Amniotic epithelial cell (primary cell): ENCODE data around the gene OVCA2.
A peak's percentile ranks its signal among the peaks of the same experiment; 100 is the strongest.

Source experiments
- DNase-seq: peaks from one replicate; pipeline ENCODE4 v3.0.0-alpha.2; 2010; ENCODE audit warnings: low read depth

Gene OVCA2

DNA sequence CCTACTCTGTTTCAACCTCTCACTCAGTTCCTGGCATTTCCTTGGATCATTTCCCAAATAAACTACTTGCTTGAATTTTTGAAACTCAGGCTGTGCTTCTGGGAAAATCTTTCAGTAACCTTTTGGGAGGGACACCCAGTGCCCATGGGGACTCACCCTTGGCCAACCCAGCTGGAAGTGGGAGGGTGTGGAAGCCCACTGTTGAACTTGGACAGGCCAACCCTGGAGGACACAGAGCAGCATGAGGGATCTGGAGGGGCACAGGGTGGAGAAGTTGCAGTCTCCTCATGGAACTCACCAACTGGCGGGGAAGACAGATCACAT lies 27.9 kb upstream of the OVCA2 start:
- DNase-seq = no peak

DNA sequence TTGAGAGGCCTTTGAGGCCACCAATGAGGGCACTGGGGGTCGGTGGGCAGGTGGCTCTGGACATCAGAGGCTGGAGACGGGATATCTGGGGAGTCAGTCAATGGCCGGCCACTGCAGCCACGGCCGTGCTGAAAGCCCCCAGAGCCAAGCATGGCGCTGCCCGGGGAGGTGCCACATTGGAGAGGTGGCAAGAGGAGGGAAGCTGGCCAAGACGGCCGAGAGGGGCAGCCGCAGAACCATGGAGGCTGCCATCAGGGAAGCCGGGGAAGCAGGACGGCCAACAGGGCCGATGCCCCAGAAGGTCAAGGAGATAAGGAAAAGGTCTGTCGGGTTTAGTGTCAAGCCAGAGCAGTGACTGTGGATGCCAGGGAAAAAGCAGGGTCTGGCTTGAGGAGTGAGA lies 26.5 kb upstream of the OVCA2 start:
- no peak for DNase-seq

DNA sequence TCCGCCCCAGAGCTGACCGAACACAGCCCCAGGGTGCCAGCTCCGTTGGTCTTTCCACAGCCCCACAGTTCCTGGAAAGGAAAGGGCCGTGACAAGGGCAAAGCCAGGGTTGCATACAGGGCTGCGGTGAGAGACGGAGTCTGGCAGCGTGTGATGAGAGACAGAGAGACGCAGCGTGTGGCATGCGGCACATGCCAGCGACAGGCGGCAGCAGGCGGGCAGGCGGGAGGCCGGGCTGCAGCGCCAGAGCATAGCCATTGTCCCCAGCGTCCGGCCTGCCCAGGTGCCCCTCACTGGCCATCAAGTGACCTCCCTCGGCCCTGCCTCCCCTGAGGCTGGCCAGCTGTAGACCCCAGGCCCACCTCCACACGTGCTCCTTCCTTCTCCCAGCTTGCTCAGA lies 25.3 kb upstream of the OVCA2 start:
- no peak for DNase-seq

DNA sequence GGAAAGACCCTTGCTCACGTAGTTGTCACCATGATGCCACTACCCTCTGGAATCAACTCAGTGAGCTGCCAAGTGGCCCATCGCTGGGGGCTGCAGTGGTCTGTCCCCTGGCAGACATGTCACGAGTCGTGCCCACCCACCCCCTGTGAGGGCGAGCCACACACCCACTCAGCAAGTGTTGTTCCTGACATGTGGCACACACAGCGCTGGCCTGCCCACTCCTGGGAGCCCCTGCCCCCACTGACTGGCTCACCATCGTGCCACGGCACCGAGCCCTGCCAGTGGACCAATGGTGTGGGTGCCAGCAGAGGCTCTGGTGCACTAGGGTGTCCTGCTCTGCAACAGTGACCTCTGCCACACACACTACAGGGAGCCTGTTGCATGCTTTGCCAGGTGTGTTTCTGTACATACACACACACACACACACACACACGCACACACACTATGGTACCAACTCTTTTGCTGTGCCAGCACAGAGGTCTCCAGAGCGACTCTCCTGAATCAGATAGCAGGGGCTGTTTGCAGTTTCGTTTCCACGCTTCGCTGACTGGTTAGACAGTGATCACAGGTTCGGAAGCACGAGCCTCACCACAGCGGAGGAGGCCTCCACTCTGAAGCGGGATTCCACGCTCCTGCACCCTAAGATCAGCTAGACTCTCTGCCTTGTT lies 24.4 kb upstream of the OVCA2 start:
- DNase-seq = no peak

DNA sequence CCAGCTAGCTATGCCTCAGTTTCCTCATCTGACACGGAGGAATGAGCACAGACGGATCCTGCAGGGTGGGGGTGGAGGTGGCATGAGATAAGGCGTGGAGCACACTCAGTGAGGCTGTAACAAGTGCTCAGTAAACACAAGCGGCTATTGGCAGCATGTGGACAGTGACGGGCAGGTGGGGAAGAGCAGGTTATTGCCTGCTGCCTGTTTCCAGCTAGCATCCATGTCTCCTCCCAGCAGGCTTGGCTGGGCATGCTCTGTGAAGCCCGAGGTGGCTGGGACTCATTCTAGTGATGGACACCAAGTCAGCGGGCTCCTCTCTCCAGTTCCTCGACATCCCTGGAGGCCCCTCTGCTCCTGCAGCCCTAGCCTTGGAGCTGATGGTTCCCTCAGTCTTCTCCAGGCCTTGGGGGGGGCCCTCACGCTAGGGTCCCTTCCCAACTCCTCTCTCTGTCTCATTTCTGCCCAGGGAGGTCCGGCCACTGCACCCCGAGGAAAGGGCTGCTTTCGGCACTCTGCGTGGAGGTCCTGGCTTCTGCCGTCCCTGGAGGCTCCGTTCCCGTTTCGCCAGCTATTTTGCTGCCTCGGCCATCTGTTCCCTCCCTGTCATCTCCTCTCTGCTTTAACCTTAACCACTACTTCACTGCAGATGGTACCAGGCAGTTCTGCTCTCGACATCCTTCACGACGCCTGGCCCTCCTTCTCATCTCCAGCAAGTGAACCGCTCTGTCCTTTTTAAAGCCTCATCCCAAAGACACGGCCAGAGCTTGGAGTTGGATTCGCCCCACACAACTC lies 22.9 kb upstream of the OVCA2 start:
- DNase-seq = no peak

DNA sequence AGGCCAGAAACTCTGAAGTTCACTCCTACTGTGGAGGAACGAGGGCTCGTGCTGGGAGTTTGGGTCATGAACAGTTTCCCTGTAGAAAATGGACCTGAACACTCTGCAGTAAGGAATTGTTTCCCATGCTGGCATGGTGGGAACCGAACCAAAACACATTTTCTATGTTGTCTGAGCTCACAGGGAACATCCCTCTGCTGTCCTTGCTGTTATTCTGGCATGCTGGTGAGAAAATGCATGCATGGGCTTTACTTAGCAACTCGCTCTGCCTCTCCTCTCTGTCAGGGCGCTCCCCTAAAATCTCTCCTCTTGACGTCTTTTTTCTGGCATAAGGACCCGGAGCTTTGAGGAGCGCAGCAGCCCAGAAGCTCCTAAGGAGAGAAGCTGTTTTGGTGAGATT lies 22.1 kb upstream of the OVCA2 start:
- DNase-seq = no peak

DNA sequence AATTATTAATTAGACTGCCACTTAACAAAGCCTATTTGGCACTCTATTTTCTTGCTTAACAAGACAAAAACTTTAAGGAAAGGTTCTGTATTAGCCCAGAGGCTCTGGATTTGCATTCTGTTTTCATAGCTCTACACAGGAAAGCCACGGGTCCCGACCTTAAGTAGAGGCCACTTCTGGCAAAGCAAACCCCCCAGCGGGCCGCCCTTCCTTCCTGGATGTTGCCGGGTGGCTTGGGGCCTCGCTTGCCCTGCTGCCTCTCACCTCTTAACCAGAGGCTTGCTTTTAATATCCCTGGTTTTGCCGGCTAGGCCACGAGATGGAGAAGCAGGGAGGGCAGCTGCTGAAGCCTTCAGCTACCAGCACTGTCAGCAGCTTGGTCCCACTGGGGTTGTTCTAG lies 21.1 kb upstream of the OVCA2 start:
- DNase-seq = no peak

DNA sequence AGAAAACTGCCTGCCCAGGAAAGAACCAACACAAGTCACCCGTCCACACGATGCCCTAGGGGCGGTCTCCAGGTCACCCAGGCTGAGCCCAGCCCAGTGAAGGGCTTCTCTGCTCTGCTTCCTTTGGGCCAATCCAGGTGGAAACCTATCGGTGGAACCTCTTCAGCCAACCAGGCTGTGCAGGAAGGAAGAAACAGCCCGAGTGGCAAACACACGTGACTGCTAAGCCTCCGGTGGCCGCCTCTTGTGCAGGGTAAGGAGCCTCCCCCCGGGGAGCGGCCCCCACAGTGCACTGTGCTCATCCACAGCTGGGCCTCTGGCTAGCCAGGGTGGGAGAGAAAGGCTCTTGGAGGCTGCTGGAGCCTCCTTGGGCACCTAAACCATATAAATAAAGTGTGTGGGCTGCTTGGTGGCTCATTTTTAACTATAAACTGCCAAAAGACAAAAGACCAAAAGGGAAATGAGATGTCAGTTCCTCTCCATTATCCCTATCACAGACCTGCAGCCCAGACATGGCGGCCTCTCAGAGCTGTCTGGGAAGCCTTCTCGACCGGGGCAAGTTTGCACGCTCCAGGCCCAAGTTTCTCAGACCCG lies 19.1 kb upstream of the OVCA2 start:
- DNase-seq = no peak

DNA sequence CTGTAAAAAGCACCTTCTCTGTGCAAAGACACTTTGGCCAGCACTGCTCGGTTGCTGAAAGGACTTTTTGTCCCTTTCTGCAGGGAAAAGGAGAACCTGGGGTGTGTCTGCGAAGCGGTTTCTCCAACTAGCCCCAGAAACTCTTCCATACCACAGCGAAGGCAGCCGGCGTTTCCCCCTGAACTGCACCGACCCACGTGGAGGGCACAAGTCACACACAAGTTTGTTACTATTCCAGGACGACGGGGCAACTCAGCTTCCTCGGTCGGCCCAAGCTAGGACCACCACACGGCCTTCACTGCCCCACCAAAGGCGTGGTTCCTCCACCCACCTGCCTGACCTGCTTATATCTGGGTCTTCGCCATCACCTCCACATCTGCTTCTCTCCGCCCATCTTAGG lies 18.6 kb upstream of the OVCA2 start:
- no peak for DNase-seq

DNA sequence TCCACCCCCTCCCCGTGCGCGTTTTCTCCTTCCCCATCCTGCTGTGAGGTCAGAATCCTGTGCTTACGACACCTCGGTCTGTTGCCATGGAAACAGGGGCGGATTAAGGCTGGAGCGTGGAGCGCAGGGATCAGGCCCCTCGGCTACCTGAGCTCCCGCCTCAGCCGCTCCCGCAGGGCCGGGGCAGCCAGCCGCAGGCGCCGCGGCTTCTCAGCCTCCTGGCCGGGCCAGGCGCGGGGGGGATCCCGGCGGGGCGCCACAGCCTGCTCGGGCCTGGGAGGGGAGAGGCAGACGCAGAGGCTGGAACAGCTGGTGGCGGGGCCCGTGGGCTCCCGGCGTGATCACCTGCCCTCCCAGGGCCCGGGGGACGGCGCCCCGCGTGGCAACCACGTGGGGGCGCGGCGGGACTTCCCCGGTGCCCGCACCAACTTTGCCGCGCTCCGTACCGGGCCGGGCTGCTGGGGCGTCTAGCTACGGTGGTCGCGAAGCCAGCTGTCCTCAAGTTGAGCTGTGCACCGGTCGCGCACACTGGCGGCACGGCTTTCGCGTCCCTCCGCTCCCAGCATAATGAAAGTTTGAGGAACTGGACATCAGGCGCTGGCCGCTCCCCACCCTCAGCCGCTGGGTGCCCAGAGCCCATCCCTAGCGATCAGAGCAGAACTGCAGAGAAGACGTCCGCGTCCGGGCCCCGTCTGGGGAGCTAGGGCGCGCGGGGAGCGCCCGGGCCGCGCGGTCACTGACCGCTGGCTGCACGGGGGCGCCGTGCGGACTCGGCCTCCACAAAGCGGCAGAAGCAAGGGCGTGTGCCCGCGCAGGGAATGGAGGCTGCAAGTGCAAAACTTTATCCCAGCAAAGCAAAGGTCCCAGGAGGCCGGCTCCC lies 17.9 kb upstream of the OVCA2 start:
- DNase-seq = peak; percentile 70

DNA sequence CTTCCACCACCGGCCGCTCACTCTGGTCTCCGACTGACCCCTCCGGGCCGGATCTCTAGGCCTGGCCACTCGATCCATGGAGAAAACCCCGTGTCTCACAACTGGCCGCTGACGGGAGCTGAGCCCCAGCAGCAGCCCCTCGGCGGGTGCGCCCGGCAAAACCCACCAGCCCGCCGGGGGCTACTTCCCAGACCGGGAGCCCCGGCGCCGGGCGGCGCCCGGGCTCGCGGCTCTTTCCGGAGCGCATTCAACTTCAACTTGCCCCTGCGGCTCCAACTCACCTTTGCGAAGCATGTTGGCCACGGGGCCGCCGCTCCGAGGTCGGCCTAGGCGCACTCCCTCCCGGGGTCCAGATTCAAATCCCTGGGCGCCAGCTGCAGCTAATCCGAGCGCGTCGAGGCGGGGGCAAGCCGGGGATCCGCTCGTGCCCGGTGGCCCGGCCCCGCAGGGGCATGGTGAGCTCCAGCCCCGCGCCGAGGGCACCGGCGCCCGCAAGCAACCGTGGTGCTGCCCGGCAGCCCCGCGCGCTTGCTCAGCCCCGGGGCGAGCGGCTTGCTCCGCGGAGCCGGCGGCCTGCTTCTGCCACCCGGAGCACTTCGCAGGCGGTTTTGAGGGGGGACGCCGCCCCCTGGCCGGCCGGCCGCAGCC lies 17.1 kb upstream of the OVCA2 start:
- no peak for DNase-seq

DNA sequence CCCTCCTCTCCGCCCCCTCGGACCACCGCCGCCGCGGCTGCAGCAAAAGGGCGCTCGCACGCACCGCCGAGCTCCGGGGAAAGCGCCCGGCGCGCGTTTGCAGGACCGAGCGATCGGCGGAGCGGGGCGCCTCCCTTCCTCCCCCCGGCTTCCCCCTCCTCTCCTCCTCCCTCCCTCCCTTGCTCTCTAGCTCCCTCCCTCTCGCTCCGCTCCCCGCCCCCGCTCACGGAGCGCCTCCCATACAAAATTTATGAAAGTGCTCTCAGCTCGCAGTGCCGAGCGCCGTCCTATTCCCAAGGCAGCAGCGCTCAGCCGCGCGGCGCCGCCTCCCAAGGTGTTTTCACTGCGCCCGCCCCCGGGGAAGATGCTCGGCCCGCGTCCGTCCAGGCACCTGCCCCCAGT lies 16.6 kb upstream of the OVCA2 start, which contains the start of gene RTN4RL1:
Gene RTN4RL1, minus strand, starts transcription at position 115 of the 402 bp plus-strand sequence. CDS start 469 bp downstream, outside the sequence.
- DNase-seq = peak; percentile 30

DNA sequence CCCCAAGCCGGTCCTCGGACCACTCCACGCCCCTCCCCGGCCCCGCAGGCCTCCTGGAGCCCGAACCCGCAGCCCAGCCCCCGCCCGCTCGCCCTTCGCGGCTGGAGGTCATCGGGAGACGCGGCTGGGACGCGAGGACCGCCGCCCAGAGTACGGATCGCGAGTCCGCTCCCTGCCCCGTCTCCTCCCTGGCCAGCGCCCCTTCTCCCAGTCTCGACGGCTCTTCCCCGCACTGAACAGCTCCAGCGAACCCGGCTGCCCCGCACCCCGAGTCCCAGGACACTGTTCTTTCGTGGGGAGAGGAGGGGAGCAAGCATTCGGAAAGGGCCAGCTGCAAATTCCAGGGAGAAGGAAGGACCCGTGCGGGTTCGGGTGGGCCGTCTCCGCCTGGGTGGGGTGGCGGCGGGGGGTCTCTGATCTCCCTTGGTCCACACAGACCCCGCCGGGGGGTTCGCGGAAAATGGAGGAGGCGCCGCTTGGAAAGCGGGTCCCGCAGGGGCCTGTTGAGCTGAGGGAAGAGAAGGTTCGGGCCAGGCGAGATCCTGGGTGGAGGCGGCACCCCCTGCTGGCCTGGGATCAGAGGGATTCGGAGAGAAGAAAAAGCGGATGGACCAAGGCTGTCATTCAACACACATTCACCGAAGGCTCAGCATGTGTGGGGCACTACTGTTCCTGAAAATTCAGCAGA lies 16.1 kb upstream of the OVCA2 start:
- DNase-seq = peak; percentile 50

DNA sequence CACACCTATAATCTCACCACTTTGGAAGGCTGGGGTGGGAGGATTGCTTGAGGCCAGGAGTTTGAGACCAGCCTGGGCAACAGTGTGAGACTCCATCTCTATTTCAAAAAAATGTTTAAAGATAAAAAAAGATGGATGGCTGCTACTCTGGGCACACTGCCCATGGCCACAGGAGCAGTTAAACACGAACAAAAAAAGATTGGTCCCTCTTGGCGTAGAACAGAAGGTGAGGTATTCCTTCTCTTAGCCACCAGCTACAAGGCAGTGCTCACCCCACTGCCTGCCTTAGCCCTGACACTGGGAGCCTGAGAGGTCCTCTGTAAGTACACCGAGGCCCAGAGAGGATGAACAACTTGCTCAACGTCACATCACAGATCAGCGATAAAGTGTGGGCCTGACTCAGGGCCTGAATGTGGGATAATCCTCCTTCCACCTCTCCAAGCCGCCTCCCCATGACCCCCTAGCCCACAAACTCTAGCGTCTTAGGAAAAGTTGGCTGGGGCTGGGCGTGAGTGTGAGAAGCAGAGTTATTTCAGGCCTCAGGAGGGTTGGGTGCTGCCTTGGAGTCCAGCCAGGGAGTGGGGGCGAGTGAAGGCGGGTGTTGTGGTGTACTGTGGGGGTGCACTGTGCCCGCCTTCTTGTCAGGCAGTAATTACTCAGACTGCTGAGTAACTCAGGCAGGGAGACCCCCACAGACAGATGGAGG lies 14.1 kb upstream of the OVCA2 start:
- peak; percentile 94 for DNase-seq

DNA sequence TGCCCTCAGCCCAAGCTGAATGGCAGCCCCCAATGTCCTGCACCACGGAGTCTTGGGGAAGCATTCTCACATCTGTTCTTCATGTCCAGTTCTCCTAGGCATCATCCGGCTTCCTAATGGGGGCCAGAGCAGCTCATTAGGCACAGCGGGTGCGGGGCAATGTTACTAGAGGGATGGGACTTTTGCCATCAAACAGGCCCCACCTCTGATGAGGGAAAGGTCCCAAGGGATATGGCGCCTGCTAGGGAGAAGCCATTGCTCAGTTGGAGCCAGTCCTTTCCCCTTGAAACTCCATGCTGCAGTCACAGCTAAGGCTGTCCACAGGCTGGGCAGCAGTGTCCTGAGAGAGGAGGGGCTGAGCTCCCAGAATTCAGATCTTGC lies 13.6 kb upstream of the OVCA2 start:
- DNase-seq = no peak

DNA sequence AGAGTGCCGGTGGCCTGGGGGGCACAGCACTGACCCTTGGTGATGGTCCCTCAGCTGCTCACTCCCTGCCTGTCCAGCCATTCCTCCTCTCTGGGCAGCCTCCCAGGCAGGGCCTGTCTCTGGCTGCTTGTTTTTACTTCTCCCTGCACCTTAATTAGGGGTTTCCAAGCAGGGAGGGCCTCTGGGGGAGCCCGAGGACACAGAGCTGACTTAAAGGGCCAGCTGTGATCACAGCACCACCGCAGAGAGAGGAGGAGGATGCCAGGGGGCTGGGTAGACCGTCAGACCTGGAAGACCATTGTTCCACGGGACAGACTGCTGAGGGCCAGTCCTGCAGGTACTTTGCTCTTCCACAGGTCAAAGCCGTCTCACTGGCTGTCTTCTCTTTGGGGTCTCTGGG lies 13.1 kb upstream of the OVCA2 start:
- no peak for DNase-seq

DNA sequence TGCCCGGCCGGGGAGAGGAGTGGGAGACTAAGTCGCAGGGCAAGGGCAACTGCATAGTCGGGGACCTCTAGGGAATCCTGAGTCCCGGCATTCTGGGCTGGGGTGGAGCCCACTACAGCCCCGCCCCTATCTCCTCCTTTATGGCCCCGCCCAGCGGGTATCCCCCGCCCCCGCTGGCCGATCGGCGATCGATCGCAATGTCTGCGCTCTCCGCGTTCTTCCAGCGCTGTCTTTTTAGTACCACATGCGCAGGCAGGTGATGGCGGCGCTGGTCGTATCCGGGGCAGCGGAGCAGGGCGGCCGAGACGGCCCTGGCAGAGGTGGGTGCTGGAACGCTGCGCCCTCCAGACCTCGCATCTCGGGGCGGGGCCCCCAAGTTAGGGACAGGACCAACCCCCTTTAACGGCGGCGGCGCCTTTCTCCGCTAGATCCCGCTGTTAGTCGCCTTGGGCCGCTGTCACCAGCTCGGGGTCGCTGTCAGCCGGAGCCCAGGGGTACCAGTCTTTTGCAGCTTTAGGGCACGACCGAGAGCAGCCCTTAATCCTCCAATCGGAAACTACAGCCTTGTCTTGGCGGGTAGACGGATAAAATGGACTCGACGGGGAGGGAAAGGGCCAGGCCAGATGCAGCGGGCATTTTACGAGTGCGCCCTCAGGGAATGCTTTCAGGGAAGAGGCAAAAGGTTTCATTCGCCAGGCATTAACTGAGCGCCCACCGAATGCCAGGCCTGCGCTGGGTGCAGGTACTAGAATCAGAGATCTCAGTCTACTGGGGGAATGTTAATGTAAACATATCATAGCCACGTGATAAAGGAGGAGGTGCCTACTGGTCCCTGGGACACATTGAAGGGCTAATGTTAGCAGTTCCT lies 11.7 kb upstream of the OVCA2 start, which contains the start of gene DPH1:
Gene DPH1, plus strand, starts transcription at position 243 of the 868 bp plus-strand sequence. Its CDS starts 17 bp downstream, at position 260.
- peak; percentile 86 for DNase-seq

DNA sequence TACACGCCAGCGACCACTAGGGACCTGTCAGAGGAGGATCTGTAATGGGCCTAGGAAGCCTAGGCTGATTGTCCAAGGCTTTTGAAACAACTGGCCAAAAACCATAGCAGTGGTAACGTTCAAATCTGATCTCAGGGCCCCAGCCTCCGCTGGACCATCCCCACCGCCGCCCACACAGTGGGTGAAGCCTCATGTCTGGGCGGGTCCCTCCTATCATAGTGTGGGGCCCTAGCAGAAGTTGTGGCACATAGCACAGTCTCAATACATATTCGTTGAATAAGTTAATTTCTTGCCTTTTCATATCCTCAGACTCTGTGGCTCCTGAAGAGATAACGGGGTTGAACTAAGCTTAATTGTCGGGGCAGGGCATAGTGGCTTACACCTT lies 11.1 kb upstream of the OVCA2 start:
- no peak for DNase-seq

DNA sequence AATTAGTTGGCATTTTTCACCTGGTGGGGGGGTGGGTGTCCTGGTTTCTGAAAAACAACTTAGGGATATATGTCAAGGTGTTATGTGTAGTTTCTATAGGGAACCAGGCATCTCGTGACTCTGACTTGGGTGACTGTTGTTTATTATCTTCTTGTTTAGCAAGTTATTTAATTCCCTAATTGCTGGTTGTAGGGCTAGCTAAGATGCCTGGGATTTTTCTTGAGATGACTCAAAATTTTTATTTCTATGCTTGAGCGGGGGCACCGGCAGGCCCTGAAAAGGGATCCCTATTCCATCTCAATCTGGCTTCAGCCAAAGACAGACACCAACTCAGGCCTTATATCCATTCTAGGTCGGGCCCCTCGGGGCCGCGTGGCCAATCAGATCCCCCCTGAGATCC lies 8.7 kb upstream of the OVCA2 start:
- no peak for DNase-seq

DNA sequence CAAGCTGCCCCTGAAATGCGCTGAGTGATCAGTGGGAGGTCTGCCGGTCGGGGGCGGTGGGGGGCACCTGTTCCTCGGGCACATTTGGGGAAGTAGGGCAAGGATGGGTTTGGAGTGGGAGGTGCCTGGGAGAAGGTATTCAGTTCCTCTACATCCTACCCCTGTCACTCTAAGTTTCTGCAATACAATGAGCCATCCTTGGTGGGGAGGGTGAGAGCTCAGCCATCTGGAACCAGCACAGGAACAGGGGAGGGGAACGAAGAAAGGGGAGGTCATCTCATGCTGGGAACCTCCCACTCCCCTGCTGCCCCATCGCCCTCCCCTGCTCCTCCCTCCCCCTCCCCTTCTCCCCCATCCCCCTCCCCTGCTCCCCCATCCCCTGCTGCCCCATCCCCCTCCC lies 7.7 kb upstream of the OVCA2 start:
- DNase-seq = no peak
